Gastroesophageal sphincter (tissue), 4 donors: Measurements from ENCODE around the gene ASPM. TPM values are rescaled to one million over a fixed set of nuclear protein-coding genes. Genes with fewer than 3 reads are reported as not detected.

Experiments
- ATAC-seq: fragments of 150-250 bp; one replicate; pipeline ENCODE4 v1.9.1; 2016; ENCODE audit warnings: mild to moderate bottlenecking, moderate library complexity
- H3K27ac ChIP-seq, 4 donors: fragments of 200-600 bp; sonication (generic) in 3 of 4; 1 replicate in 3 of 4; 2 replicates in 1 of 4; pipeline ENCODE4 v1.5.1; 2016 to 2019
- H3K27me3 ChIP-seq: fragments of 200-600 bp; sonication (generic); one replicate; pipeline ENCODE4 v1.5.1; 2019
- H3K36me3 ChIP-seq, 2 donors: fragments of 200-600 bp; sonication (generic); one replicate each; pipeline ENCODE4 v1.5.1; 2019; ENCODE audit warnings: control low read depth in 1 of 2
- H3K4me1 ChIP-seq, 3 donors: fragments of 200-600 bp; sonication (generic); 1 replicate in 2 of 3; 2 replicates in 1 of 3; pipeline ENCODE4 v1.5.1; 2016 to 2019; ENCODE audit warnings: control low read depth in 2 of 3
- H3K4me3 ChIP-seq, 2 donors: fragments of 200-600 bp; sonication (generic); one replicate each; pipeline ENCODE4 v1.5.1; 2019; ENCODE audit warnings: mild to moderate bottlenecking in 1 of 2, moderate library complexity in 1 of 2
- H3K9me3 ChIP-seq, 3 donors: fragments of 200-600 bp; sonication (generic); one replicate each; pipeline ENCODE4 v1.5.1; 2017 to 2019; ENCODE audit warnings: control low read depth in 2 of 3
- EP300 ChIP-seq: sonication (generic); formaldehyde crosslinking; IDR thresholded peaks from one replicate; pipeline ENCODE4 v1.6.1; 2017; ENCODE audit warnings: antibody characterized with exemption, mild to moderate bottlenecking
- POLR2A ChIP-seq, 2 donors: fragments of 450-650 bp; IDR thresholded peaks; one replicate each; pipeline ENCODE4 v1.6.1; 2017; ENCODE audit warnings: antibody characterized with exemption in 2 of 2, mild to moderate bottlenecking in 2 of 2, moderate library complexity in 1 of 2
- POLR2AphosphoS5 ChIP-seq: sonication (generic); formaldehyde crosslinking; IDR thresholded peaks from one replicate; pipeline ENCODE4 v1.6.1; 2017; ENCODE audit warnings: antibody characterized with exemption
- WGBS, 2 donors: methylation state at CpG; one replicate each; pipeline ENCODE4 v1.1.5; 2018; ENCODE audit warnings: low coverage in 1 of 2; 5-methylcytosine and 5-hydroxymethylcytosine counted together
- total RNA-seq, 4 donors: library from RNA; depleted of rRNA; stranded (reverse); fragments of >200 nt; gene quantifications; one replicate each; pipeline ENCODE4 v1.1.0, GENCODE V29; 2016
- TF ChIP-seq, protein P1 (sequence below), 4 experiments: fragments of 200-600 bp in 2 of 4; fragments of 450-650 bp in 2 of 4; sonication (generic) in 1 of 4; IDR thresholded peaks; one replicate each; pipeline ENCODE4 v1.5.1; 2017 to 2019; ENCODE audit warnings: antibody characterized with exemption in 4 of 4, mild to moderate bottlenecking in 2 of 4, moderate library complexity in 2 of 4

The ASPM gene
- total RNA-seq, 4 donors from 2014 or later: 0.27 to 0.96 (median 0.29) TPM

DNA sequence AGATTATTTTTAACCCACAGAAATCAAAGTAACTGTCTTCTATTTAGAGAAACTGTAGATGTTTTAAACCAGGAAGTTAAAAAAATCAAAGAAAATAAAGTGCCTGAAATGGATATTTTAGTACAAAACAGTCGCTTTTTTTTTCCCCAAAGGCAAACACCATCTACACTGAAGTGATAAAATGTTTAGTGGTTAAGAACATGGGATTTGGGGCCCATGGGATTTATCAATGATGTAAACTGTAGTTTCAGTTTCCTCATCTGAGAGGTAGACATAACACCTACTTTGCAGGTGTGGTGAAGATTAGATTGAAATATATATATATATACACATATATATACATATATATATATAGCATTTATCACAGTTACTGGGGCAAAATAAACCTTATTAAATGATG, 22.1 kb downstream of the ASPM start:
- no peak for ATAC-seq
- Histone ChIP-seq H3K4me1 (no peaks in the 10 kb centered on the region), H3K36me3 (no peaks in the 10 kb centered on the region), H3K9me3 (no peaks in the 10 kb centered on the region), H3K27me3 (no peaks in the 10 kb centered on the region), H3K27ac (no peak overlapping the region), H3K4me3 (no peak overlapping the region)
- TF ChIP-seq POLR2A (IDR thresholded peaks at IDR 0.05): no peak
- no peak for TF ChIP-seq EP300
- no peak for TF ChIP-seq POLR2AphosphoS5
- TF ChIP-seq, protein P1, sequence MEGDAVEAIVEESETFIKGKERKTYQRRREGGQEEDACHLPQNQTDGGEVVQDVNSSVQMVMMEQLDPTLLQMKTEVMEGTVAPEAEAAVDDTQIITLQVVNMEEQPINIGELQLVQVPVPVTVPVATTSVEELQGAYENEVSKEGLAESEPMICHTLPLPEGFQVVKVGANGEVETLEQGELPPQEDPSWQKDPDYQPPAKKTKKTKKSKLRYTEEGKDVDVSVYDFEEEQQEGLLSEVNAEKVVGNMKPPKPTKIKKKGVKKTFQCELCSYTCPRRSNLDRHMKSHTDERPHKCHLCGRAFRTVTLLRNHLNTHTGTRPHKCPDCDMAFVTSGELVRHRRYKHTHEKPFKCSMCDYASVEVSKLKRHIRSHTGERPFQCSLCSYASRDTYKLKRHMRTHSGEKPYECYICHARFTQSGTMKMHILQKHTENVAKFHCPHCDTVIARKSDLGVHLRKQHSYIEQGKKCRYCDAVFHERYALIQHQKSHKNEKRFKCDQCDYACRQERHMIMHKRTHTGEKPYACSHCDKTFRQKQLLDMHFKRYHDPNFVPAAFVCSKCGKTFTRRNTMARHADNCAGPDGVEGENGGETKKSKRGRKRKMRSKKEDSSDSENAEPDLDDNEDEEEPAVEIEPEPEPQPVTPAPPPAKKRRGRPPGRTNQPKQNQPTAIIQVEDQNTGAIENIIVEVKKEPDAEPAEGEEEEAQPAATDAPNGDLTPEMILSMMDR (IDR thresholded peaks at IDR 0.05): no peak
- WGBS, 2 donors: 81 to 86% methylated on average over 1 of the region's 1 CpG

DNA sequence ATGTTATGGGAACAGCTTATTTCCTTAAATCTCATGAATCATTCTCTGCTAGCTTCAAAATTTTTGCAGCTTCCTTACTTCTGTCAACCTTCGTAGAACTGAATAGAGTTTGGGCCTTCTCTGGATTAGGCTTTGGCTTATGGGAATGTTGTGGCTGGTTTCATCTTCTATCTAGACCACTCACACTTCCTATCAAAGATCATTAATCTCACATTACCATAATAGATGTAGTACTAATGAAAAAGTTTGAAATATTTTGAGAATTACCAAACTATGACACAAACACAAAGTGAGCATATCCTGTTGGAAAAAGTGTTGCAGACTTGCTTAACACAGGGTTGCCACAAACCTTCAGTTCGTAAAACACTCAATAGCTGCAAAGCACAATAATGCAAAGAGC, 30.3 kb downstream of the ASPM start:
- Histone ChIP-seq H3K27ac (no peak overlapping the region), H3K9me3 (no peaks in the 10 kb centered on the region), H3K4me3 (no peak overlapping the region), H3K27me3 (no peaks in the 10 kb centered on the region), H3K4me1 (no peaks in the 10 kb centered on the region), H3K36me3 (no peaks in the 10 kb centered on the region)
- 88 to 94% methylated on average over 2 of the region's 2 CpGs for WGBS, 2 donors
- no peak for ATAC-seq
- TF ChIP-seq POLR2A (IDR thresholded peaks at IDR 0.05) (no peak), POLR2AphosphoS5 (no peak), EP300 (no peak)
- TF ChIP-seq, protein P1 (IDR thresholded peaks at IDR 0.05): no peak

DNA sequence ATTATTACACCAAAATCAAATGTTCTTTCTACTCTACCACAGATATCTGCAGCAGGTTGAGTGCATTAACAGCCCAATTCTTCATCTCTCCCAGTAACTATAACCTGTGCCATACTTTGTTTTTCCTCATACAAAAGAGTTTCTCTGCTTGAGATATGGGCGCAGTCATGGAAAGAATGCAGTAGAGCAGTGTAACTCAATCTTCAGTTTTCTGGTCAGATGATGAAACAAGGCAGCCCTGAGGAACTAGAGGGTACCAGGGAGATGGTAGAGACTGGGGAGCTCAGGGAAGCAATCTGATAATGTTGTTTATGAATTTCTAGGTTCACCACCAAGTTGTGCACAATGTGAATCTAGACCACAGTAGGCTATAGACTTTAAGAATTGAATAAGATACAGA, 39.6 kb downstream of the ASPM start:
- H3K4me1 ChIP-seq: no peaks in the 10 kb centered on the region
- no peak for ATAC-seq
- TF ChIP-seq, protein P1 (IDR thresholded peaks at IDR 0.05): no peak
- TF ChIP-seq POLR2AphosphoS5 (no peak), POLR2A (IDR thresholded peaks at IDR 0.05) (no peak), EP300 (no peak)
- H3K27ac ChIP-seq: no peak overlapping the region
- H3K36me3 ChIP-seq: no peaks in the 10 kb centered on the region
- H3K9me3 ChIP-seq: no peaks in the 10 kb centered on the region
- no peak overlapping the region for H3K4me3 ChIP-seq
- no peaks in the 10 kb centered on the region for H3K27me3 ChIP-seq
- WGBS, 2 donors: 63 to 100% methylated on average over 1 of the region's 1 CpG

DNA sequence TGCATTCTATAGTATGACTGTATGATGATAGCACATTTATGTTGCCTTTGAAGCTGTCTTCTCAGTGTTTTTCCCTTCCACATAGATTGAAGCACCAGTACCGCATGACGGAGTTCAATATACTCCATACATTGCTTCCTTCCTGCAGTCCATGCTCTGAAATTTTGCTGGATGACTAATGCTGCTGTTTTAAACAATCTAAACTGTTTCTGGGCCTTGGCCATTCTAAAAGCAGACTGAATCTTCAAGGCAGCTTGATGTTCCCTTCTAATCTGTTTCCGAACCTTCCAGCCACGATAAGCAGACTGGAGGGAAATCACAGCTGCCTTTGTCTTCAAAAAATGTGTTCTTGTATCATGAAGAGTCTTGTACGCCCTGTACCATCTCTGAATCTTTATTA, 43.2 kb downstream of the ASPM start:
- H3K36me3 ChIP-seq: no peaks in the 10 kb centered on the region
- ATAC-seq: no peak
- no peaks in the 10 kb centered on the region for H3K9me3 ChIP-seq
- 58 to 75% methylated on average over 3 to 4 of the region's 5 CpGs for WGBS, 2 donors
- TF ChIP-seq POLR2A (IDR thresholded peaks at IDR 0.05) (no peak), EP300 (no peak), POLR2AphosphoS5 (no peak)
- TF ChIP-seq, protein P1 (IDR thresholded peaks at IDR 0.05): no peak
- no peaks in the 10 kb centered on the region for H3K27me3 ChIP-seq
- H3K27ac ChIP-seq: no peak overlapping the region
- H3K4me1 ChIP-seq: no peaks in the 10 kb centered on the region
- H3K4me3 ChIP-seq: no peak overlapping the region

DNA sequence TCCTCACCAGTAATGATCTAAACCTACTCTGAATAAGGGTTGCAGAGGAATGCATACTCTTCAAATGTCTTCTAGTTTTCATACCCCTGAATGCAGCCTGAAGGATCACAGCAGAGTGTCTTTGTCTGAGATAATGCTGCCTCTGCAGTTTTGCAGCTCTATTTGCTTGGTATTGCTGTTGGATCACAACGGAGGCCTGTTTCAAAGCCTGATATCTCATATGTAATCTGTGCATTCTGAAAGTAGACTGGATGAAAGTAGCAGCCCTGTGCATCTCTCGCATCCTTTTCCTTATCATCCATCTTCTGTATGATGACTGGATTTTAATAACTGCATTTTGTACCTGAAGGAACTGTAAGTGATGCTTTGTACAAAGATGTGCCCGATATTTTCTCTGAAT, 44.5 kb downstream of the ASPM start:
- Histone ChIP-seq H3K9me3 (no peaks in the 10 kb centered on the region), H3K4me1 (no peaks in the 10 kb centered on the region), H3K4me3 (no peak overlapping the region), H3K27ac (no peak overlapping the region), H3K27me3 (no peaks in the 10 kb centered on the region), H3K36me3 (no peaks in the 10 kb centered on the region)
- TF ChIP-seq, protein P1 (IDR thresholded peaks at IDR 0.05): no peak
- TF ChIP-seq POLR2A (IDR thresholded peaks at IDR 0.05): no peak
- TF ChIP-seq EP300: no peak
- no peak for TF ChIP-seq POLR2AphosphoS5
- 83 to 92% methylated on average over 2 to 3 of the region's 3 CpGs for WGBS, 2 donors
- no peak for ATAC-seq
